HCT116 (cell line): ENCODE measurements around the gene CASQ1. TPM values are rescaled to one million over a fixed set of nuclear protein-coding genes. Genes with fewer than 3 reads are reported as not detected.

Source experiments
- ATAC-seq: fragments of 200-7000 bp; cut with Tn5 transposase; 2 replicates; pipeline ENCODE4 v1.9.1; 2020; ENCODE audit warnings: mild to moderate bottlenecking, moderate library complexity
- BruUV-seq: library from RNA; stranded (reverse); fragments of 400-500 nt; replicated peaks from 2 replicates; lab custom pipeline; 2021; lab: Mats Ljungman, UMichigan
- CTCF ChIA-PET: fragments of 300-600 bp; sonication (Branson Sonifier 250); formaldehyde crosslinking; loops from one replicate; lab custom pipeline; 2021; ENCODE audit warnings: antibody characterized with exemption; lab: Charles Lee
- POLR2A ChIA-PET: fragments of 300-600, 350-600 bp; sonication (Branson Sonifier 250); formaldehyde crosslinking; loops from one replicate; lab custom pipeline; 2021; ENCODE audit warnings: antibody characterized with exemption; lab: Charles Lee
- RAD21 ChIA-PET, 2 experiments: fragments of 300-600 bp; sonication (Branson Sonifier 250); formaldehyde crosslinking; loops; one replicate each; lab custom pipeline; 2023; ENCODE audit warnings: low total read pairs in 2 of 2; ENCODE audit not compliant: uncharacterized antibody in 2 of 2, unreplicated experiment in 2 of 2, low non-redundant PET in 1 of 2; lab: Charles Lee
- DNase-seq: peaks from one replicate; pipeline ENCODE4 v3.0.0-alpha.2; 2010; ENCODE audit warnings: low read depth, low spot score
- H2AFZ ChIP-seq: fragments of 200-600 bp; shearing (Covaris generic), sonication (generic); 2 replicates; pipeline ENCODE4 v1.6.1; 2017; ENCODE audit warnings: low read depth, mixed run types, mixed read lengths, antibody characterized with exemption, low read length; ENCODE audit not compliant: poor library complexity, severe bottlenecking
- H3K27ac ChIP-seq: 2 replicates; pipeline ENCODE4 v1.5.1; 2012; ENCODE audit warnings: low read depth, low read length
- H3K27me3 ChIP-seq: fragments of 200-600 bp; sonication (generic); 2 replicates; pipeline ENCODE4 v1.6.1; 2016; ENCODE audit warnings: mixed run types, low read length, mixed read lengths; ENCODE audit not compliant: insufficient read depth
- H3K36me3 ChIP-seq, 2 experiments: fragments of 200-500 bp in 1 of 2; fragments of 200-600 bp in 1 of 2; sonication (Bioruptor generic) in 1 of 2; sonication (generic) in 1 of 2; 2 replicates each; pipeline versions ENCODE4 v1.5.1 to v1.6.1; 2014 to 2016; ENCODE audit warnings: low read length in 2 of 2, inconsistent platforms in 1 of 2, mixed read lengths in 1 of 2, mixed run types in 1 of 2; ENCODE audit not compliant: insufficient read depth in 2 of 2, control insufficient read depth in 1 of 2
- H3K4me1 ChIP-seq, 2 experiments: fragments of 200-600 bp in 1 of 2; sonication (generic) in 1 of 2; 2 replicates each; pipeline versions ENCODE4 v1.5.1 to v1.6.1; 2012 to 2017; ENCODE audit warnings: low read length in 2 of 2, inconsistent platforms in 1 of 2, mild to moderate bottlenecking in 1 of 2, mixed read lengths in 1 of 2, mixed run types in 1 of 2, moderate library complexity in 1 of 2; ENCODE audit not compliant: insufficient read depth in 2 of 2, control insufficient read depth in 1 of 2
- H3K4me2 ChIP-seq: fragments of 200-600 bp; sonication (generic); 2 replicates; pipeline ENCODE4 v1.6.1; 2017; ENCODE audit warnings: mixed run types, low read length, mixed read lengths
- H3K4me3 ChIP-seq, 2 experiments: fragments of 200-600 bp in 1 of 2; sonication (generic) in 1 of 2; replicated peaks in 1 of 2; 2 replicates each; pipeline ENCODE4 v1.5.1; 2011 to 2016; ENCODE audit warnings: low read length in 2 of 2, control low read depth in 1 of 2, low read depth in 1 of 2, mild to moderate bottlenecking in 1 of 2, mixed read lengths in 1 of 2, mixed run types in 1 of 2
- H3K79me2 ChIP-seq: fragments of 200-600 bp; sonication (generic); 2 replicates; pipeline ENCODE4 v1.6.1; 2017; ENCODE audit warnings: mild to moderate bottlenecking, mixed run types, low read length, moderate library complexity, mixed read lengths; ENCODE audit not compliant: insufficient read depth
- H3K9ac ChIP-seq: fragments of 200-600 bp; sonication (generic); 2 replicates; pipeline ENCODE4 v1.6.1; 2016; ENCODE audit warnings: low read length, mixed read lengths
- H3K9me2 ChIP-seq: fragments of 200-600 bp; sonication (generic), shearing (Covaris generic); 2 replicates; pipeline ENCODE4 v1.6.1; 2017; ENCODE audit warnings: mixed run types, mild to moderate bottlenecking, moderate library complexity; ENCODE audit not compliant: insufficient read depth
- H3K9me3 ChIP-seq, 2 experiments: fragments of 200-500 bp in 1 of 2; fragments of 200-600 bp in 1 of 2; sonication (Bioruptor generic) in 1 of 2; sonication (generic) in 1 of 2; 2 replicates each; pipeline ENCODE4 v1.6.1; 2014 to 2017; ENCODE audit warnings: low read length in 2 of 2, mixed read lengths in 2 of 2, inconsistent platforms in 1 of 2, low read depth in 1 of 2, mild to moderate bottlenecking in 1 of 2, mixed run types in 1 of 2, moderate library complexity in 1 of 2; ENCODE audit not compliant: control insufficient read depth in 1 of 2, insufficient read depth in 1 of 2
- H4K20me1 ChIP-seq: fragments of 200-600 bp; sonication (generic), shearing (Covaris generic); 2 replicates; pipeline ENCODE4 v1.6.1; 2017; ENCODE audit warnings: mixed run types, mild to moderate bottlenecking, moderate library complexity; ENCODE audit not compliant: insufficient read depth
- ATF3 ChIP-seq: IDR thresholded peaks from 2 replicates; pipeline ENCODE4 v1.6.1; 2012
- CBX3 ChIP-seq: IDR thresholded peaks from 2 replicates; pipeline ENCODE4 v1.6.1; 2012; ENCODE audit warnings: low read depth
- CTCF ChIP-seq, 3 experiments: fragments of 200-600 bp in 1 of 3; sonication (generic) in 1 of 3; IDR thresholded peaks in 2 of 3; conservative IDR thresholded peaks in 1 of 3; 2 replicates each; pipeline ENCODE4 v1.5.1; 2012 to 2017; ENCODE audit warnings: low read depth in 2 of 3, low read length in 2 of 3, antibody characterized with exemption in 1 of 3, borderline replicate concordance in 1 of 3, control low read depth in 1 of 3, mild to moderate bottlenecking in 1 of 3, mixed read lengths in 1 of 3, mixed run types in 1 of 3, moderate library complexity in 1 of 3; ENCODE audit not compliant: insufficient read depth in 1 of 3
- EGR1 ChIP-seq: IDR thresholded peaks from 2 replicates; pipeline ENCODE4 v1.6.1; 2012; ENCODE audit warnings: low read depth
- EZH2 ChIP-seq: fragments of 200-600 bp; sonication (generic); IDR thresholded peaks from 2 replicates; pipeline ENCODE4 v1.6.1; 2017; ENCODE audit warnings: antibody characterized with exemption, mixed run types
- JUND ChIP-seq: IDR thresholded peaks from 2 replicates; pipeline ENCODE4 v1.6.1; 2012
- RAD21 ChIP-seq: IDR thresholded peaks from 2 replicates; pipeline ENCODE4 v1.6.1; 2012; ENCODE audit warnings: low read depth, mild to moderate bottlenecking
- SIN3A ChIP-seq: IDR thresholded peaks from 2 replicates; pipeline ENCODE4 v1.6.1; 2012; ENCODE audit warnings: low read depth
- SP1 ChIP-seq: IDR thresholded peaks from 2 replicates; pipeline ENCODE4 v1.6.1; 2012; ENCODE audit warnings: low read depth
- SRF ChIP-seq: IDR thresholded peaks from 2 replicates; pipeline ENCODE4 v1.6.1; 2012; ENCODE audit warnings: low read depth
- TCF7L2 ChIP-seq: IDR thresholded peaks from 2 replicates; pipeline ENCODE4 v1.7.0; 2011; ENCODE audit warnings: borderline replicate concordance, inconsistent platforms; ENCODE audit not compliant: insufficient read depth, insufficient read length; ENCODE audit errors: extremely low read depth
- YY1 ChIP-seq: IDR thresholded peaks from 2 replicates; pipeline ENCODE4 v1.6.1; 2011; ENCODE audit warnings: low read length, low read depth, moderate library complexity, mild to moderate bottlenecking; ENCODE audit not compliant: insufficient replicate concordance; ENCODE audit errors: extremely low read depth
- ZFX ChIP-seq: fragments of 450-650 bp; IDR thresholded peaks from 2 replicates; pipeline ENCODE4 v1.6.1; 2017
- intact Hi-C: fragments of 100-400 bp; cut with micrococcal nuclease; formaldehyde crosslinking; loops from 2 replicates; pipeline ENCODE4 v1.10.0; 2022
- total RNA-seq: library from RNA; stranded (reverse); gene quantifications from one replicate; pipeline ENCODE4 v1.2.1, GENCODE V29; 2021; ENCODE audit not compliant: unreplicated experiment

The CASQ1 gene
- total RNA-seq, 1 experiment from 2014 or later = not detected

- DNase-seq = no peak
- H3K9me3 ChIP-seq = no peaks in the 10 kb centered on the region
- H3K79me2 ChIP-seq = peaks cover 49% of the 10 kb centered on the region
- POLR2A ChIA-PET = no interaction called here
- no peak overlapping the region for H3K27ac ChIP-seq
- RAD21 ChIA-PET = no interaction called here
- H3K9me2 ChIP-seq = no peaks in the 10 kb centered on the region
- H3K4me1 ChIP-seq = no peaks in the 10 kb centered on the region
- H3K4me2 ChIP-seq = no peak overlapping the region
- H3K36me3 ChIP-seq = peaks cover 5 to 14% of the 10 kb centered on the region in 2 experiments; a peak in 3 of 4 replicates
- H2AFZ ChIP-seq = no peak overlapping the region
- no TSS peak for BruUV-seq
- TF ChIP-seq CBX3 = no peak
- no peak for TF ChIP-seq YY1
- TF ChIP-seq EZH2 = no peak
- no peak for TF ChIP-seq CTCF (IDR thresholded peaks at IDR 0.05 in 2 of 3, conservative IDR thresholded peaks at IDR 0.05 in 1 of 3; ENCODE audit: borderline replicate concordance in 1 of 3, insufficient read depth in 1 of 3, low read depth in 2 of 3, low read length in 2 of 3)
- TF ChIP-seq SRF = no peak
- TF ChIP-seq SP1 = no peak
- no peak for TF ChIP-seq SIN3A
- no peak for TF ChIP-seq TCF7L2
- TF ChIP-seq ATF3 = no peak
- TF ChIP-seq EGR1 = no peak
- no peak for TF ChIP-seq ZFX
- TF ChIP-seq RAD21 = no peak
- no peak for TF ChIP-seq JUND
- no peak overlapping the region for H3K4me3 ChIP-seq
- CTCF ChIA-PET = interaction anchor here (1.0 to 3.7 kb wide), 5 partner anchors 8 to 132 kb away, joined by 3 to 21 read pairs (median 4); no protein-coding TSS in a partner anchor
- no peaks in the 10 kb centered on the region for H3K27me3 ChIP-seq
- intact Hi-C loops = no loop called here
- no peaks in the 10 kb centered on the region for H4K20me1 ChIP-seq
- no peak for ATAC-seq
- H3K9ac ChIP-seq = no peak overlapping the region
Observed at GRCh38 chr1:160244209-160244608, 53.8 kb downstream of the CASQ1 start.
